NT2/D1 (cell line): Measurements from ENCODE around the gene YBX1.
"Not testable (repeated sequence)": the region's sequence is repeated elsewhere in the genome, so short reads cannot be mapped to it uniquely, and the experiment has no call there.

Experiments used
- SUZ12 ChIP-seq: IDR thresholded peaks from 2 replicates; pipeline ENCODE4 v1.6.1; 2011; ENCODE audit not compliant: insufficient read length, insufficient read depth; ENCODE audit errors: extremely low read depth
- YY1 ChIP-seq: IDR thresholded peaks from 2 replicates; pipeline ENCODE4 v1.6.1; 2011; ENCODE audit not compliant: insufficient read length, insufficient read depth
- ZNF274 ChIP-seq: IDR thresholded peaks from 2 replicates; pipeline ENCODE4 v1.6.1; 2011; ENCODE audit warnings: mild to moderate bottlenecking, low read depth, low read length

- TF ChIP-seq ZNF274, SUZ12, YY1: not testable (repeated sequence)
Measured at GRCh38 chr1:42714441-42714840, 32.2 kb downstream of the YBX1 start.
